Esophagus squamous epithelium (tissue), 5 donors: ENCODE data around the gene MTF2. TPM values are rescaled to one million over a fixed set of nuclear protein-coding genes. Genes with fewer than 3 reads are reported as not detected.

Source experiments
- DNase-seq: peaks from one replicate; lab custom pipeline; 2025; lab: John Stamatoyannopoulos, UW
- H3K27ac ChIP-seq, 4 donors: fragments of 200-600 bp; sonication (generic); one replicate each; pipeline ENCODE4 v1.5.1; 2016 to 2019; ENCODE audit warnings: mild to moderate bottlenecking in 1 of 4
- H3K27me3 ChIP-seq, 4 donors: fragments of 200-600 bp; sonication (generic); 1 replicate in 3 of 4; 2 replicates in 1 of 4; pipeline versions ENCODE4 v1.5.1 to v1.6.0; 2017 to 2021; ENCODE audit warnings: antibody characterized with exemption in 1 of 4
- H3K36me3 ChIP-seq, 3 donors: fragments of 200-600 bp; sonication (generic); one replicate each; pipeline ENCODE4 v1.5.1; 2016 to 2019
- H3K4me1 ChIP-seq, 3 donors: fragments of 200-600 bp; sonication (generic); one replicate each; pipeline ENCODE4 v1.5.1; 2017 to 2019
- H3K4me3 ChIP-seq, 4 donors: fragments of 200-600 bp; sonication (generic); 1 replicate in 3 of 4; 2 replicates in 1 of 4; pipeline ENCODE4 v1.5.1; 2016 to 2019; ENCODE audit warnings: mild to moderate bottlenecking in 2 of 4, moderate library complexity in 1 of 4
- H3K9me3 ChIP-seq, 3 donors: fragments of 200-600 bp; sonication (generic); one replicate each; pipeline ENCODE4 v1.5.1; 2016 to 2019
- POLR2A ChIP-seq, 4 donors: fragments of 450-650 bp; IDR thresholded peaks; one replicate each; pipeline ENCODE4 v1.6.1; 2017; ENCODE audit warnings: antibody characterized with exemption in 4 of 4, mild to moderate bottlenecking in 4 of 4, moderate library complexity in 3 of 4
- WGBS, 2 donors: methylation state at CpG; one replicate each; pipeline ENCODE4 v1.1.5; 2018; 5-methylcytosine and 5-hydroxymethylcytosine counted together
- intact Hi-C: fragments of 100-400 bp; cut with DNase I; formaldehyde crosslinking; loops from one replicate; pipeline ENCODE4 v1.15.0; 2022
- total RNA-seq, 4 donors: library from RNA; depleted of rRNA; stranded (reverse); fragments of >200 nt; gene quantifications; one replicate each; pipeline ENCODE4 v1.1.0, GENCODE V29; 2016
- TF ChIP-seq, protein P1 (sequence below), 6 experiments: fragments of 450-650 bp in 4 of 6; fragments of 200-600 bp in 2 of 6; sonication (generic) in 2 of 6; IDR thresholded peaks; one replicate each; pipeline ENCODE4 v1.5.1; 2016 to 2019; ENCODE audit warnings: antibody characterized with exemption in 6 of 6, mild to moderate bottlenecking in 4 of 6, moderate library complexity in 4 of 6
- donor health status: DM: yes; HTN: yes; CAD: no.

MTF2 gene
- total RNA-seq, 4 donors from 2014 or later = 7.0 to 18.4 (median 14.8) TPM

- peaks cover 0 to 26% (median 0%) of the 10 kb centered on the region in 3 donors for H3K36me3 ChIP-seq
- 80 to 98% methylated on average over 2 of the region's 2 CpGs for WGBS, 2 donors
- H3K9me3 ChIP-seq = peaks cover 0 to 12% (median 0%) of the 10 kb centered on the region in 3 donors
- H3K4me3 ChIP-seq = no peak overlapping the region
- DNase-seq = no peak
- intact Hi-C loops = no loop called here
- no peaks in the 10 kb centered on the region for H3K27me3 ChIP-seq
- TF ChIP-seq, protein P1, sequence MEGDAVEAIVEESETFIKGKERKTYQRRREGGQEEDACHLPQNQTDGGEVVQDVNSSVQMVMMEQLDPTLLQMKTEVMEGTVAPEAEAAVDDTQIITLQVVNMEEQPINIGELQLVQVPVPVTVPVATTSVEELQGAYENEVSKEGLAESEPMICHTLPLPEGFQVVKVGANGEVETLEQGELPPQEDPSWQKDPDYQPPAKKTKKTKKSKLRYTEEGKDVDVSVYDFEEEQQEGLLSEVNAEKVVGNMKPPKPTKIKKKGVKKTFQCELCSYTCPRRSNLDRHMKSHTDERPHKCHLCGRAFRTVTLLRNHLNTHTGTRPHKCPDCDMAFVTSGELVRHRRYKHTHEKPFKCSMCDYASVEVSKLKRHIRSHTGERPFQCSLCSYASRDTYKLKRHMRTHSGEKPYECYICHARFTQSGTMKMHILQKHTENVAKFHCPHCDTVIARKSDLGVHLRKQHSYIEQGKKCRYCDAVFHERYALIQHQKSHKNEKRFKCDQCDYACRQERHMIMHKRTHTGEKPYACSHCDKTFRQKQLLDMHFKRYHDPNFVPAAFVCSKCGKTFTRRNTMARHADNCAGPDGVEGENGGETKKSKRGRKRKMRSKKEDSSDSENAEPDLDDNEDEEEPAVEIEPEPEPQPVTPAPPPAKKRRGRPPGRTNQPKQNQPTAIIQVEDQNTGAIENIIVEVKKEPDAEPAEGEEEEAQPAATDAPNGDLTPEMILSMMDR (IDR thresholded peaks at IDR 0.05) = no peak
- TF ChIP-seq POLR2A (IDR thresholded peaks at IDR 0.05) = no peak
- no peaks in the 10 kb centered on the region for H3K4me1 ChIP-seq
- no peak overlapping the region for H3K27ac ChIP-seq
These were observed 29.3 kb downstream of the MTF2 start for GRCh38 chr1:93108335-93108734.

DNA sequence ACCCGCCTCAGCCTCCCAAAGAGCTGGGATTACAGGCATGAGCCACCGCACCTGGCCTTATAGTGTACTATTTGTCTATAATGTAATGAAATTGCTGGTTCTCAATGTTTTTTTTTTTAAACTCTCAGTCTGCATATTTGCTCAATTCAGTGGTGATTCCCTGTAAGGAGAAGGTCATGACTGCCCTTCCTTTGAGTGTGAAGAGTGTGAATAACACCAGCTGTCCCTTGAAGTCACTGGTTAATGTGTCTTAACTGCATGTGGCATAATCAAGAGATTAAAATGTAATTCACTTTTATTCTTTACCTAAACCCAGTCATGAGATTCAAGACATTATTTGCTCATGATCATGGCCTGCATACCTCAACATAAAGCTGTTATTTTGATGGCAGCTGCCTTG lies 30.5 kb downstream of the MTF2 start:
- Histone ChIP-seq H3K9me3 (peaks cover 0 to 12% (median 0%) of the 10 kb centered on the region in 3 donors), H3K36me3 (peaks cover 0 to 24% (median 0%) of the 10 kb centered on the region in 3 donors), H3K27me3 (no peaks in the 10 kb centered on the region), H3K4me3 (no peak overlapping the region), H3K27ac (no peak overlapping the region), H3K4me1 (no peaks in the 10 kb centered on the region)
- WGBS, 2 donors = 97 to 100% methylated on average over 2 of the region's 2 CpGs
- TF ChIP-seq POLR2A (IDR thresholded peaks at IDR 0.05) = no peak
- TF ChIP-seq, protein P1 (IDR thresholded peaks at IDR 0.05) = no peak
- DNase-seq = no peak
- intact Hi-C loops = no loop called here

DNA sequence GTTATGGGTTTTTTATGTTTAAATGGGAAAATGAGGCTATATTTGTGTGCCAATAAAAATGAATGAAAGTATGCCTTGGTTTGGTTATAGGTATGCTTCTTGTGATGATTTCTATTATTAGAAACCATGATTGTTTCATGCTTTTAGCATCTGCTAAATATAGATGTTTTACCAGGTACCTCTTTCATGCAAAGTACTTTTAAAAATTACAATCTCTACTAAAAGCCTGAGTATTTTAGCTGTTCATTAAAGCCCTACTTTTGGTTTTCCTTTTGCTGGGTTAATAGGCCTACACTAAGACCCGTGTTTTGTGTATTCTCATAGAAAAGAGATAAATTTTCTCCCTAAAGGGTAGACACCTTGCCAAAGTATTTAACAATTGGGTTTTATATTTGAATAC lies 32.0 kb downstream of the MTF2 start:
- H3K27me3 ChIP-seq = no peaks in the 10 kb centered on the region
- DNase-seq = no peak
- intact Hi-C loops = no loop called here
- H3K4me1 ChIP-seq = no peaks in the 10 kb centered on the region
- H3K9me3 ChIP-seq = peaks cover 0 to 12% (median 0%) of the 10 kb centered on the region in 3 donors
- no peak overlapping the region for H3K4me3 ChIP-seq
- TF ChIP-seq, protein P1 (IDR thresholded peaks at IDR 0.05) = no peak
- TF ChIP-seq POLR2A (IDR thresholded peaks at IDR 0.05) = no peak
- peaks cover 0 to 39% (median 0%) of the 10 kb centered on the region in 3 donors for H3K36me3 ChIP-seq
- H3K27ac ChIP-seq = no peak overlapping the region
- 73 to 83% methylated on average over 1 of the region's 1 CpG for WGBS, 2 donors

DNA sequence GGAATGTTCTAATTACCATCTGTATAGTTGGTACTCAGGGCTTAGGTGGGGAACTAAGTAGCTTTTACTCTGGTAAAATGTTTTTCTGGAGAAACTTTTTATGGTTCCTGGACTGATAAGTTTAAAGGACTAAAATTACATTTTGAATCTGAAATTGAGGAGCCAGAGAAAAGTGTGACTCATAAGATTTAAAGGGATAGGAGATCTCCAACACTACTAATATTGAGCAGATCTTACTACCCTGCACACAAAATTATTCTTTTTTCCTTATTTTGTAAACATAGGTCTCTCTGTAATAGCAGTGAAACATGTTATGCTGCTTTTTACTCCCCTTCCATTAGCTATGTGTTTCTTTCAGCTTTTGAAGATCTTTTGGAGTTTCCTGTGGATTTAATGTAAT lies 32.5 kb downstream of the MTF2 start:
- Histone ChIP-seq H3K4me3 (no peak overlapping the region), H3K27ac (no peak overlapping the region), H3K4me1 (no peaks in the 10 kb centered on the region), H3K27me3 (no peaks in the 10 kb centered on the region), H3K9me3 (peaks cover 0 to 12% (median 0%) of the 10 kb centered on the region in 3 donors), H3K36me3 (peaks cover 0 to 43% (median 0%) of the 10 kb centered on the region in 3 donors)
- no peak for DNase-seq
- TF ChIP-seq, protein P1 (IDR thresholded peaks at IDR 0.05) = no peak
- no peak for TF ChIP-seq POLR2A (IDR thresholded peaks at IDR 0.05)
- intact Hi-C loops = no loop called here

DNA sequence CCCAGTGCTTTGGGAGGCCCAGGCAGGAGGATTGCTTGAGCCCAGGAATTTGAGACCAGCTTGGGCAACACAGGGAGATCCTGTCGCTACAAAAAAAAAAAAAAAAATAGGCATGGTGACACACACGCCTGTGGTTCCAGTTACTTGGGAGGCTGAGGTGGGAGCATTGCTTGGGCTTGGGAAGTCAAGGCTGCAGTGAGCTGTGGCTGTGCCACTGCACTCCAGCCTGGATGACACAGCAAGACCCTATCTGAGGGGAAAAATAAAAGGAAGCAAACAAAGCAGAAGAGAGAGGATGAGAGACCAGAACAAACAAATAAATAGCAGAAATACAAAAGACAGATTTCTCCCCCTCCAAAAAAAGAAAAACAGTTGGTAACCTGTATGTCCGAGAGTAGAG lies 34.0 kb downstream of the MTF2 start:
- Histone ChIP-seq H3K27ac (no peak overlapping the region), H3K36me3 (peaks cover 0 to 45% (median 4%) of the 10 kb centered on the region in 3 donors), H3K9me3 (no peaks in the 10 kb centered on the region), H3K4me3 (no peak overlapping the region), H3K27me3 (no peaks in the 10 kb centered on the region), H3K4me1 (no peaks in the 10 kb centered on the region)
- 94 to 100% methylated on average over 3 of the region's 3 CpGs for WGBS, 2 donors
- DNase-seq = no peak
- intact Hi-C loops = no loop called here
- TF ChIP-seq, protein P1 (IDR thresholded peaks at IDR 0.05) = no peak
- TF ChIP-seq POLR2A (IDR thresholded peaks at IDR 0.05) = no peak
